Natural killer cell (primary cell): ENCODE results near the gene RNF144B. TPM values are rescaled to one million over a fixed set of nuclear protein-coding genes. Genes with fewer than 3 reads are reported as not detected.
A peak's percentile ranks its signal among the peaks of the same experiment; 100 is the strongest.

Source experiments
- ATAC-seq, 3 donors: fragments of 150-1000 bp in 2 of 3; fragments of 200-7000 bp in 1 of 3; cut with Tn5 transposase; 1 replicate in 1 of 3; 2 replicates in 2 of 3; pipeline ENCODE4 v1.10.0; 2021; ENCODE audit warnings: mild to moderate bottlenecking in 2 of 3, moderate library complexity in 2 of 3
- DNase-seq, 2 donors: peaks; one replicate each; pipeline versions ENCODE4 v3.0.0 to v3.0.0-alpha.2; 2013 to 2021; ENCODE audit warnings: mixed read lengths in 1 of 2
- H3K27ac ChIP-seq: one replicate; pipeline ENCODE4 v1.5.1; 2013; ENCODE audit warnings: mild to moderate bottlenecking, low read length
- H3K27me3 ChIP-seq: one replicate; pipeline ENCODE4 v1.6.1; 2013; ENCODE audit warnings: low read length; ENCODE audit not compliant: control insufficient read depth, insufficient read depth
- H3K36me3 ChIP-seq: one replicate; pipeline ENCODE4 v1.6.1; 2013; ENCODE audit warnings: low read length; ENCODE audit not compliant: control insufficient read depth, insufficient read depth
- H3K4me1 ChIP-seq: one replicate; pipeline ENCODE4 v1.6.1; 2013; ENCODE audit warnings: low read length; ENCODE audit not compliant: control insufficient read depth, insufficient read depth
- H3K4me3 ChIP-seq: one replicate; pipeline ENCODE4 v1.5.1; 2013; ENCODE audit warnings: low read length
- H3K9me3 ChIP-seq: one replicate; pipeline ENCODE4 v1.6.1; 2013; ENCODE audit warnings: low read length; ENCODE audit not compliant: control insufficient read depth, insufficient read depth
- H3K27ac Mint-ChIP-seq, 2 donors: one replicate each; pipeline ENCODE4 v1.8.0; 2022; ENCODE audit warnings: mild to moderate bottlenecking in 2 of 2, mixed read lengths in 2 of 2, moderate library complexity in 1 of 2
- H3K27me3 Mint-ChIP-seq, 2 donors: one replicate each; pipeline ENCODE4 v1.8.0; 2022; ENCODE audit warnings: low read depth in 2 of 2, mixed read lengths in 2 of 2
- H3K36me3 Mint-ChIP-seq: one replicate; pipeline ENCODE4 v1.8.0; 2022; ENCODE audit warnings: mixed read lengths
- H3K4me1 Mint-ChIP-seq, 2 donors: one replicate each; pipeline ENCODE4 v1.8.0; 2022; ENCODE audit warnings: mixed read lengths in 2 of 2
- H3K4me3 Mint-ChIP-seq: one replicate; pipeline ENCODE4 v1.8.0; 2022; ENCODE audit warnings: mild to moderate bottlenecking, moderate library complexity, mixed read lengths
- H3K9me3 Mint-ChIP-seq, 2 donors: one replicate each; pipeline ENCODE4 v1.8.0; 2022; ENCODE audit warnings: mixed read lengths in 2 of 2
- WGBS: methylation state at CpG from one replicate; pipeline ENCODE4 v1.1.7; 2013; ENCODE audit warnings: missing lambda C conversion rate; ENCODE audit not compliant: insufficient coverage; 5-methylcytosine and 5-hydroxymethylcytosine counted together
- intact Hi-C: fragments of 100-400 bp; cut with micrococcal nuclease; formaldehyde crosslinking; loops from one replicate; pipeline ENCODE4 v1.14.2; 2022
- total RNA-seq, 4 donors: library from RNA; stranded (reverse); fragments of 120-200 nt in 1 of 4; gene quantifications; one replicate each; pipeline versions ENCODE4 v1.2.3 to v1.2.4, GENCODE V29; 2013 to 2022
- TF ChIP-seq, protein P1 (sequence below): fragments of 200-600 bp; IDR thresholded peaks from one replicate; pipeline ENCODE4 v1.8.0; 2022; ENCODE audit warnings: antibody characterized with exemption

The RNF144B gene
- total RNA-seq, 3 donors from 2014 or later (not counting 1 experiment from before 2014, with no cell fraction given) = 3.3 to 10.5 (median 5.2) TPM

DNA sequence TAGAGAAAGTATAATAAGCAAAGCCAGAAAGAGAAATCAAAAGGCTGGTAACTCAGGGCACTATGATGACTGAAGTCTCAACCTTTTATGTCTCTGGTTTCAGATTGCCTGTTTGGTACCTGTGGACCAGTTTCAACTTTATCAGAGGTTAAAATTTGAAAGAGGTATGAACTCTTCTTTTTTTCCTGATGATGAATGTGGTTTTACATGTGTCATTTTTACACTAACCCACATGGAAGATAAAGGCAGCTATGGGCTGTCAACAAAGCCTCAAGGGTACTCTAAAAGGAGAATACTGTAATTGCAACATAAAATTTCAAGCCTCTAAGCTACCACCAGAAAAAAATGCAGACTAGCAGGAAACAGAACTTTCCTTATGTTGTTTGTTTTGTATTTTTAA lies 52.4 kb downstream of the RNF144B start:
- DNase-seq (no peak), ATAC-seq (no peak)
- Mint-ChIP-seq H3K36me3 (no peaks in the 10 kb centered on the region), H3K27me3 (no peaks in the 10 kb centered on the region), H3K4me3 (no peak overlapping the region), H3K27ac (peak overlapping the region in 1 of 2 donors; percentile 32), H3K9me3 (no peaks in the 10 kb centered on the region), H3K4me1 (peaks cover 6 to 28% of the 10 kb centered on the region in 2 donors)
- H3K4me3 ChIP-seq = no peak overlapping the region
- TF ChIP-seq, protein P1, sequence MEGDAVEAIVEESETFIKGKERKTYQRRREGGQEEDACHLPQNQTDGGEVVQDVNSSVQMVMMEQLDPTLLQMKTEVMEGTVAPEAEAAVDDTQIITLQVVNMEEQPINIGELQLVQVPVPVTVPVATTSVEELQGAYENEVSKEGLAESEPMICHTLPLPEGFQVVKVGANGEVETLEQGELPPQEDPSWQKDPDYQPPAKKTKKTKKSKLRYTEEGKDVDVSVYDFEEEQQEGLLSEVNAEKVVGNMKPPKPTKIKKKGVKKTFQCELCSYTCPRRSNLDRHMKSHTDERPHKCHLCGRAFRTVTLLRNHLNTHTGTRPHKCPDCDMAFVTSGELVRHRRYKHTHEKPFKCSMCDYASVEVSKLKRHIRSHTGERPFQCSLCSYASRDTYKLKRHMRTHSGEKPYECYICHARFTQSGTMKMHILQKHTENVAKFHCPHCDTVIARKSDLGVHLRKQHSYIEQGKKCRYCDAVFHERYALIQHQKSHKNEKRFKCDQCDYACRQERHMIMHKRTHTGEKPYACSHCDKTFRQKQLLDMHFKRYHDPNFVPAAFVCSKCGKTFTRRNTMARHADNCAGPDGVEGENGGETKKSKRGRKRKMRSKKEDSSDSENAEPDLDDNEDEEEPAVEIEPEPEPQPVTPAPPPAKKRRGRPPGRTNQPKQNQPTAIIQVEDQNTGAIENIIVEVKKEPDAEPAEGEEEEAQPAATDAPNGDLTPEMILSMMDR = no peak
- no peaks in the 10 kb centered on the region for H3K27me3 ChIP-seq
- no peaks in the 10 kb centered on the region for H3K36me3 ChIP-seq
- no peak overlapping the region for H3K27ac ChIP-seq
- intact Hi-C loops = no loop called here
- no peaks in the 10 kb centered on the region for H3K4me1 ChIP-seq
- no peaks in the 10 kb centered on the region for H3K9me3 ChIP-seq

DNA sequence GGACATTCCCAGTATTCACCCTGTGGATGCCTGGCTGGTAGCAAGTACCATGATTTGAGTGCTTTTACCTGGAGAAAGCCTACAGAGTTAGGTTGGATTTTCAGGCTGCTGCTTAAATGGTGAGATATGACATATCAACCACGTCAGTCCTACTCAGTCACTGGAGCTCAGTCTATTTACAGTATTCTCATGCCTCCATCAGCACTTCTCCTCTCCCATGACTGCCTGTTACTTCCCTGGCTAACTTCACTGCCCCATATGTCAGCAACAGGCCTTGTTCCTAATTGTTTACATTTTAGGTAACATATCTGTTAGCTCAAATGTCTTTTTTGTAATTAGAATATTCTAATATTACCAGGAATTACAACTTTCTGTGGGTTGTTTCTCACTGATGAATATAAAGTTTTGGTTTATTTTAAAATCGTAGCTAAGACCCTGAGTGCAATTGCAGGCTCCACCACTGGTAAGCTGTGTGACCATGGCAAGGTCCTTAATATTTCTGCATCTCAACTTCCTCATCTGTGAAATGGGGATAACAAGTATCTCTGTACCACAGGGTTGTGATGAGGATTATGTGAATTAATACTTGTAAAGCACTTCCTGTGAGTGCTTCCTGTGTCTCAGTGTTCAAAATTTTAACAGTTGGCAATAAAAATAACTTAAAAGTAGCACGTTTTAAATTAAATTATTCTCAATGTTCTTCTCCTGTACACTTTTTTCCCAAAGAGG lies 54.3 kb downstream of the RNF144B start:
- no peak for DNase-seq
- 52% methylated on average over 2 of the region's 3 CpGs for WGBS
- no peak overlapping the region for H3K27ac Mint-ChIP-seq
- Histone ChIP-seq H3K27me3 (no peaks in the 10 kb centered on the region), H3K27ac (no peak overlapping the region), H3K36me3 (no peaks in the 10 kb centered on the region), H3K4me1 (no peaks in the 10 kb centered on the region), H3K9me3 (no peaks in the 10 kb centered on the region), H3K4me3 (no peak overlapping the region)
- no peaks in the 10 kb centered on the region for H3K36me3 Mint-ChIP-seq
- no peaks in the 10 kb centered on the region for H3K9me3 Mint-ChIP-seq
- no peaks in the 10 kb centered on the region for H3K27me3 Mint-ChIP-seq
- TF ChIP-seq, protein P1 = no peak
- ATAC-seq = peak in 1 of 3 donors; percentile 65
- intact Hi-C loops = no loop called here
- H3K4me3 Mint-ChIP-seq = no peak overlapping the region
- peaks cover 6 to 28% of the 10 kb centered on the region in 2 donors for H3K4me1 Mint-ChIP-seq

DNA sequence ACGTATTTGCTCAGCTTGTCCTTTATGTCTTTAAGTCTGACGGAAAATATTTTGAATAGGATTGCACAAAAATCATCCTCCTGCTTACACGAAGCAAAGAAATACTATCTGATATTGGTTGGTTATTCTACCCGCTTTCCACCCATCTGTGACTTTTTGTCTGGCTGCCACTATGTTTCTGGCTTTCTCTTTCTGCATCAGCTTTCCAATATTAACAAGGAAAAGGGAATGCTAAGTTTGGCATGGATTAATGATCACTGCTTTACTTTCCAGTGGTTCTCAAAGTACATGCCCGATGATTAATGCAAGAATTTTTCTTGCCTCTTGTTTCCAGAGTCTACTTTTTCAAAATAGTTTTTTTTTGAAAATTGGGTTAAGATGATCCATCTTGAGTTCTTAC lies 57.0 kb downstream of the RNF144B start:
- H3K27ac Mint-ChIP-seq = no peak overlapping the region
- no peak for DNase-seq
- no peaks in the 10 kb centered on the region for H3K9me3 Mint-ChIP-seq
- no peaks in the 10 kb centered on the region for H3K36me3 Mint-ChIP-seq
- H3K4me1 Mint-ChIP-seq = peaks cover 5 to 28% of the 10 kb centered on the region in 2 donors
- Histone ChIP-seq H3K36me3 (no peaks in the 10 kb centered on the region), H3K4me3 (no peak overlapping the region), H3K27me3 (no peaks in the 10 kb centered on the region), H3K4me1 (no peaks in the 10 kb centered on the region), H3K27ac (no peak overlapping the region), H3K9me3 (no peaks in the 10 kb centered on the region)
- H3K4me3 Mint-ChIP-seq = no peak overlapping the region
- H3K27me3 Mint-ChIP-seq = no peaks in the 10 kb centered on the region
- TF ChIP-seq, protein P1 = no peak
- WGBS = 100% methylated on average over 4 of the region's 5 CpGs
- ATAC-seq = no peak
- intact Hi-C loops = no loop called here

DNA sequence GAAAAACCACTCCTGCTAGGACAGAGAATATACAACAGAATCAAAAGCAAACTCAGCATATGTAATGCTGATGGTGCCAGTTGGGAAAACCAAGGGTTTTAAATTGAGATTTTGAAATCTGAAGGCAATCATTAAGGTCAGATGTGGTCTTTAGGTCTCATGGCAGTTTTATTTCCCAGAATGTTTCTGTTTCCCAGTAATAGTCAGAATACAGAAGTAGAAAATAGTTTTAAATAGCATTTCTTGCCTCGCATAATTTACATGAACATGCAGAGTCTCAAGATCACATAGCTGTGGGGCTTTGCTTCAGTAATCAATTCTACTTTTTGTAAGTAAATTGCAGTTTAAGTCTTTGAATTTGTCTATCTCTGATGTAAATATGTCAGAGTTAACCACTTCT lies 58.1 kb downstream of the RNF144B start:
- 100% methylated on average over 1 of the region's 1 CpG for WGBS
- DNase-seq = no peak
- no peak overlapping the region for H3K4me3 Mint-ChIP-seq
- H3K9me3 Mint-ChIP-seq = no peaks in the 10 kb centered on the region
- Histone ChIP-seq H3K27ac (no peak overlapping the region), H3K36me3 (no peaks in the 10 kb centered on the region), H3K27me3 (no peaks in the 10 kb centered on the region), H3K9me3 (no peaks in the 10 kb centered on the region), H3K4me1 (no peaks in the 10 kb centered on the region), H3K4me3 (no peak overlapping the region)
- H3K36me3 Mint-ChIP-seq = no peaks in the 10 kb centered on the region
- H3K27ac Mint-ChIP-seq = no peak overlapping the region
- no peaks in the 10 kb centered on the region for H3K27me3 Mint-ChIP-seq
- no peak for ATAC-seq
- intact Hi-C loops = no loop called here
- H3K4me1 Mint-ChIP-seq = peaks cover 0 to 17% of the 10 kb centered on the region in 2 donors
- TF ChIP-seq, protein P1 = no peak
